ENCODE data around the gene DHX29.
"Not testable (repeated sequence)": the region's sequence is repeated elsewhere in the genome, so short reads cannot be mapped to it uniquely, and the experiment has no call there.

DHX29 gene

DNA sequence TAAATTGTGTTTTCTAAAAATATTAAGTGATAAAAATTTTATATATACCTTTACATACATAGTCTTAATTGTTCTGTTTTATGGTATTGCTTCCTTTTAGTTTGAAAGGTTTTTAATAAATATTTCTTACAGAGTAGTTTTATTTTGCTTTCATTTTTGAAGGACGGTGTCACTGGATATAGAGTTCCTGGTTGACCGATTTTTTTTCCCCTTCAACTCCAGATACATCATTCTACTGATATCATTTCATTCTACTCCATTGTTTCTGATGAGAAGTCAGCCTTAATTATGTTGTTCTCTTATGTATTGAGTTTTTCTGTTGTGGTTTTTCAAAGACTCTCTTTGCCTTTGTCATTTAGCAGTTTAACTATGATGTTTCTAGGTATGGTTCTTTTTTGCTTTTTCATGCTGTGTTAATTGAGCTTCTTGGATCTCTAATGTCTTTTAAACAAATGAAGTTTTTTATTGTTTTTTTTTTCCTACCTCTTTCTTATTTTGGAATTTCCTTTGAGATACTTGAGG, 30.7 kb upstream of the DHX29 start:
- TF ChIP-seq POLR2AphosphoS5 (IDR thresholded peaks at IDR 0.05; ENCODE audit: low read depth, low read length) (no peak), SPI1 (IDR thresholded peaks at IDR 0.05; ENCODE audit: low read depth, low read length) (no peak), POU2F2 (IDR thresholded peaks at IDR 0.05; ENCODE audit: low read depth, low read length) (no peak)
- FAIRE-seq (no peak), DNase-seq (ENCODE audit: insufficient read length, low spot score) (no peak)

DNA sequence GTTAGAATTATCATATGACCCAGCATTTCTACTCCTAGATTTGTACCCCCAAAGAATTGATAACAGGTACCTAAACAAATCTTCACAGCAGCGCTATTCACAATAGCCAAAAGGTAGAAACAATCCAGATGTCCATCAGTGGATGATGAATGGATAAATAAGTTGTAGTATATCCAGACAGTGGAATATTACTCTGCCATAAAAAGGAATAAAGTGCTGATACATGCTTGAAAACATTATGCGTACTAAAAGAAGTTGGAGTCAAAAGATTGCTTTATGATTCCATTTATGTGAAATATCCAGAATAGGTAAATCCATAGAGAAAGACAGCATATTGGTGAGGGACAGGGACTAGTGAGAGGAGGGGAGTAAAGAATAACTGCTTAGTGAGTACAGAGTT, 26.3 kb upstream of the DHX29 start:
- no peak for FAIRE-seq
- no peak for DNase-seq (ENCODE audit: insufficient read length, low spot score)
- TF ChIP-seq POLR2AphosphoS5 (IDR thresholded peaks at IDR 0.05; ENCODE audit: low read depth, low read length), result no peak
- TF ChIP-seq POU2F2 (IDR thresholded peaks at IDR 0.05; ENCODE audit: low read depth, low read length), result no peak
- TF ChIP-seq POLR2A (IDR thresholded peaks at IDR 0.05; ENCODE audit: low read depth, low read length), result no peak
- TF ChIP-seq PAX5 (IDR thresholded peaks at IDR 0.05; ENCODE audit: insufficient read depth, low read length, severe bottlenecking), result no peak
- TF ChIP-seq SPI1 (IDR thresholded peaks at IDR 0.05; ENCODE audit: low read depth, low read length), result no peak

DNA sequence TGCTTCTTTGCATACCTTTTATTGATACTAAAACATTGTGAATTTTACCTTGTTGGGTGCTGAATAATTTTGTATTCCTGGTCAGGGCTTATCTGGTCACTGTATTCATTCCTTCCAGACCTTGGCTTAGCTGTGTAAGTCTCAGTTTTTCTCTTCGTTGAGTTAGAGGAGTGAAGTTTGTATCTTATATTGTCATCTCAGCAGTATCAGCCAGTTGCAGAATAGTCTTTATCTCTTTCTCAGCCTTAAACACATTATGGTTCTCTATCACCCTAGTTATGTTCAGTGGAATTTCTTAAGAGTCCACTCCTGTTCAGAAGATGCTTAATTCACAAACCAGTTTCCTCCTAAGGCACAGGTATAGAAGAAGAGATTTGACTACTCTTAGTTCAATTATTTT, 25.5 kb upstream of the DHX29 start:
- no peak for FAIRE-seq
- DNase-seq (ENCODE audit: insufficient read length, low spot score), result no peak
- TF ChIP-seq SPI1 (IDR thresholded peaks at IDR 0.05; ENCODE audit: low read depth, low read length) (no peak), POLR2AphosphoS5 (IDR thresholded peaks at IDR 0.05; ENCODE audit: low read depth, low read length) (no peak), TAF1 (IDR thresholded peaks at IDR 0.05; ENCODE audit: low read depth, low read length) (no peak), POU2F2 (IDR thresholded peaks at IDR 0.05; ENCODE audit: low read depth, low read length) (no peak), PAX5 (IDR thresholded peaks at IDR 0.05; ENCODE audit: insufficient read depth, low read length, severe bottlenecking) (no peak), POLR2A (IDR thresholded peaks at IDR 0.05; ENCODE audit: low read depth, low read length) (no peak)

DNA sequence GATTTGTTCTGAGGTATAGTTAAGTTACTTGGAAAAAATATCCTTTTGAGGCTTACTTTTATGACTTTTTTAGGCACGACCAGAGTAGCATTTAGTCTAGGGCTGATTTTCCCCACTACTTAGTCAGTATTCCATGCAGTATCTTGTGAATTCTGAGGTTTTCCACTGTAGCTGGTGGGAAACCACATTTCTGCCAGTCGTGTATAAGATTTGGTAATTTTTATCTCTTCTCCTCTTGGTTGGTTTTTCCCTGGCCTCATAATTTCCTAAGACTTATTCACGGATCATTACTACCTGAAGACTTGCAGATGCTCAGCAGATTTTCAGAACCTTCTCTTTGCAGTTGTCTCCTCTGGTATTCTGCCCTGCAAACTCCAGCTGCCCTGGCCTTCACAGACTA, 23.8 kb upstream of the DHX29 start:
- DNase-seq (ENCODE audit: insufficient read length, low spot score), result no peak
- no peak for FAIRE-seq
- TF ChIP-seq POLR2AphosphoS5 (IDR thresholded peaks at IDR 0.05; ENCODE audit: low read depth, low read length) (no peak), POLR2A (IDR thresholded peaks at IDR 0.05; ENCODE audit: low read depth, low read length) (no peak)

DNA sequence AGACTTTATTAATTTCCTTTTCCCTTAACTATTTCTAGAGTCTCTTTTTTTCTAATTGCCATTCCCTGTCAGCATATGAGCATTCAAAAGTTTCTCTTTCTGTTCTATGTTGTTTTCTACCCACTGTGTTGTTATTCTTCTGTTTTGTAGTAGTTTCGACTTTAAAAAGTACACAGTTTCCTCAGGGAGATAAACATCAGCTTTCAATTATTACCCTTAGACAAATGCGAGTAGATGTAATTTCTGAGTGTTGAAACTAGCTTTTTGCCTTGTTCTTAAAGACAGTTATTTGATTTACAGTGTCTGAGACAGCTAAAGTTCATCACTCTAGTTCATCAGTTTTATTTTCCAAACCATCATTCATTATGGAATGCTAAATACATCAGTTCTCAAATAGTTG, 19.8 kb upstream of the DHX29 start:
- FAIRE-seq, result no peak

DNA sequence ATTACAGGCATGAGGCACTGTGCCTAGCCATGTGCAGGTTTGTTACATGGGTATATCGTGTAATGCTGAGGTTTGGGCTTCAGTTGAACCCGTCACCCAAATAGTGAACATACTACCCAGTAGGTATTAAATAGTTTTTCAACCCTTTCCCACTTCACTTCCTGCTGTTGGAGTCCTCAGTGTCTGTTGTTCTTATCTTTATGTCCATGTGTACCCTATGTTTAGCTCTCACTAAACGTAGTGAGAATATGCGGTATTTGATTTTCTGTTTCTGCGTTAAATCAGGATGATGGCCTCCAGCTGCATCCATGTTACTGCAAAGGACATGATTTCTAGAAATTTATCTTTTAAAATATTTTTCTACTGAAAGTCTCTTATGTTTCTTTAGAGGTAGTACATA, 18.1 kb upstream of the DHX29 start:
- TF ChIP-seq TAF1 (IDR thresholded peaks at IDR 0.05; ENCODE audit: low read depth, low read length), result no peak
- TF ChIP-seq PAX5 (IDR thresholded peaks at IDR 0.05; ENCODE audit: insufficient read depth, low read length, severe bottlenecking), result no peak
- TF ChIP-seq POLR2AphosphoS5 (IDR thresholded peaks at IDR 0.05; ENCODE audit: low read depth, low read length), result no peak
- TF ChIP-seq POU2F2 (IDR thresholded peaks at IDR 0.05; ENCODE audit: low read depth, low read length), result no peak
- TF ChIP-seq POLR2A (IDR thresholded peaks at IDR 0.05; ENCODE audit: low read depth, low read length), result no peak
- no peak for TF ChIP-seq SPI1 (IDR thresholded peaks at IDR 0.05; ENCODE audit: low read depth, low read length)
- FAIRE-seq, result peak; percentile 52

More for the DNA sequence above, 19.8 kb upstream of the DHX29 start:
- no peak for DNase-seq (ENCODE audit: insufficient read length, low spot score)
- TF ChIP-seq POU2F2 (IDR thresholded peaks at IDR 0.05; ENCODE audit: low read depth, low read length) (no peak), POLR2A (IDR thresholded peaks at IDR 0.05; ENCODE audit: low read depth, low read length) (no peak), SPI1 (IDR thresholded peaks at IDR 0.05; ENCODE audit: low read depth, low read length) (no peak), TAF1 (IDR thresholded peaks at IDR 0.05; ENCODE audit: low read depth, low read length) (no peak), PAX5 (IDR thresholded peaks at IDR 0.05; ENCODE audit: insufficient read depth, low read length, severe bottlenecking) (no peak), POLR2AphosphoS5 (IDR thresholded peaks at IDR 0.05; ENCODE audit: low read depth, low read length) (no peak)

DNA sequence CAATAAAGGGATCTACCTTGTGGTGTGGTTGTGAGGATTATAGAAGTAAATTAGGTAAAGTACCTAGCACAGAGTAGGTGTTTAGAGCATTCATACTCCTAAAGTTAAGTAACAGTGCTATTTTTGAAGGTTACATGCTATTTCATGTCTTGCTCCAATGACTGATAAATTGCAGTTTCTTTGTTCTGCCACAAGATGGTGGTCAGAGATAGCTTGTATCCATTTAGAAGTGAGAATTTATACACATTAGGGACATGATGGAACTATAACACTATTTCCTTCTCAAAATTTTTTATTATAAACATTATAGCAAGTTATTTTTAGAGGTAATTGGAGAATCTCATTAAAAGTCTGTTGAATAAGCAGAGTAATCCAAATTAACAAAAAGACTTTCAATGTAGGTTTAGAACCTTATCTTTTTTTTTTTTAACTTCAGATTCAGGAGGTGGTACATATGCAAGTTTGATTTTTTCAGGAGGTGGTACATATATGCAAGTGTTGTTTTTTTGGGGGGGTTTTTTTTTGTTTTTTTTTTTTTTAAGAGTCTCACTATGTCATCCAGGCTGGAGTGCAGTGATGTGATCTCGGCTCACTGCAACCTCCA, 17.4 kb upstream of the DHX29 start:
- FAIRE-seq (peak; percentile 61), DNase-seq (ENCODE audit: insufficient read length, low spot score) (no peak)
- TF ChIP-seq POLR2A (IDR thresholded peaks at IDR 0.05; ENCODE audit: low read depth, low read length) (no peak), POU2F2 (IDR thresholded peaks at IDR 0.05; ENCODE audit: low read depth, low read length) (no peak), POLR2AphosphoS5 (IDR thresholded peaks at IDR 0.05; ENCODE audit: low read depth, low read length) (no peak), SPI1 (IDR thresholded peaks at IDR 0.05; ENCODE audit: low read depth, low read length) (no peak), TAF1 (IDR thresholded peaks at IDR 0.05; ENCODE audit: low read depth, low read length) (no peak), PAX5 (IDR thresholded peaks at IDR 0.05; ENCODE audit: insufficient read depth, low read length, severe bottlenecking) (no peak)

More for the DNA sequence above, 18.1 kb upstream of the DHX29 start:
- no peak for DNase-seq (ENCODE audit: insufficient read length, low spot score)

DNA sequence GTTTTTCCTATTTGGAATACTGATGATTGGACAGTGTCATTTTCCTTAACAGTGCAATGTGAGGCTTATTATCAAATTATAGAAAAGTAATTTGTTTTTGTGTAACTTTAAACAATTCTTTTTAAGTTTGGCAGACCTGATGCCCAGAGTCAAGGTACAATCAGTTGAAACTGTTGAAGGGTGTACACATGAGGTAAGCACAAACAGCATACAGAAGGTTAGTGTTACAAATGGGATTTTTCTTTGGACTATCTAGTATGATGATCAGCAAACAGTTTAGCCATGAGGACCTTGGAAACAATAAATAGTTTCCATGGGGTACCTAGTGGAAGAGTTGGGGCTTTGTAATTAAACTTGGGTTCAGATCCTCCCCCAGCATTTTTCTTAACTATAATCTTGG, 16.5 kb upstream of the DHX29 start:
- DNase-seq (ENCODE audit: insufficient read length, low spot score), result no peak
- no peak for FAIRE-seq

DNA sequence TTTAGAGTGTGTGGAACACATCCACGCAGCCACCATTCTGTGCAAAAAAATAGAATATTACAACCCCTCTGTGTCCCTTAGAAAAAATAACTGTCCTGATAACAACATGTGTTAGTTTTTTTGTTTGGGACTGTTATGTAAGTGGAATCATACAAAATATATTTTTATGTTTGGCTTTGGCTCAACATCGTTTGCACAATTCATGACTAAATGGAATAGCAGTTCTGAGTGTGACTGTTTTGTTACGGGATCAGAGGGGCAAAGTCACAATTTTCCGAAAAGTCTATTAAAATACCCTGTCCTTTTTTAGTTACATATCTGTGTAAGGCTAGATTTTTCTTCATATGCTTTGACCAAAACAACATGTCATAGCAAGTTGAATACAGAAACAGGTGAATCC, 13.1 kb upstream of the DHX29 start:
- no peak for FAIRE-seq
- no peak for TF ChIP-seq TAF1 (IDR thresholded peaks at IDR 0.05; ENCODE audit: low read depth, low read length)
- TF ChIP-seq SPI1 (IDR thresholded peaks at IDR 0.05; ENCODE audit: low read depth, low read length), result no peak
- no peak for TF ChIP-seq POU2F2 (IDR thresholded peaks at IDR 0.05; ENCODE audit: low read depth, low read length)
- TF ChIP-seq PAX5 (IDR thresholded peaks at IDR 0.05; ENCODE audit: insufficient read depth, low read length, severe bottlenecking), result no peak
- TF ChIP-seq POLR2AphosphoS5 (IDR thresholded peaks at IDR 0.05; ENCODE audit: low read depth, low read length), result no peak
- no peak for TF ChIP-seq POLR2A (IDR thresholded peaks at IDR 0.05; ENCODE audit: low read depth, low read length)
- no peak for DNase-seq (ENCODE audit: insufficient read length, low spot score)

More for the DNA sequence above, 16.5 kb upstream of the DHX29 start:
- TF ChIP-seq POLR2AphosphoS5 (IDR thresholded peaks at IDR 0.05; ENCODE audit: low read depth, low read length) (no peak), SPI1 (IDR thresholded peaks at IDR 0.05; ENCODE audit: low read depth, low read length) (no peak), TAF1 (IDR thresholded peaks at IDR 0.05; ENCODE audit: low read depth, low read length) (no peak), POLR2A (IDR thresholded peaks at IDR 0.05; ENCODE audit: low read depth, low read length) (no peak)

DNA sequence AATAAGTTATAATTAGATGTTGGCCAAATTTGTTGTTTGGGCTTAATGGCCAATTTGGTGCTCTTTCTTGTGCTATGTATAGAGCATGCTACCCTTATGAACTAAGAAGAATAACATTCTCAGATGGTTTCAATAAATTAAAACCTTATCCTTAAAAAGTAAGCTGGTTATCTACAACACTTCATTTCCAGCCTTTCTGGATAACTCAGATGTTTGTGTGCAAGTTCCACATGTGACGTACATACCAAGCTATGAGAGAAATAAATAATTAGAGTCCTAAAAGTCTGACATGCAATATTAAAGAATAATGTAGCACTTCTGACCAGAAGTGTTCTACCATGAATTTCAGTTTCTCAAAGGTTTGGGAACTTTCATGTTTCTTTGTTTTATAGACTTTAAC, 12.0 kb upstream of the DHX29 start:
- FAIRE-seq, result no peak

DNA sequence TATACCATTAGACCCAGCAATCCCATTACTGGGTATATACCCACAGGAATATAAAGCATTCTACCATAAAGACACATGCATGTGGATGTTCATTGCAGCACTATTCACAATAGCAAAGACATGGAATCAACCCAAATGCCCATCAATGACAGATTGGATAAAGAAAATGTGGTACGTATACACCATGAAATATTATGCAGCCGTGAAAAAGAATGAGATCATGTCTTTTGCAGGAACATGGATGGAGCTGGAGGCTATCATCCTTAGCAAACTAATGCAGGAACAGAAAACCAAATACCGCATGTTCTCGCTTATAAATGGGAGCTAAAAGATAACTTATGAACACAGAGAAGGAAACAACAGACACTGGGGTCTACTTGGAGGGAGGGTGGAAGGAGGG, 10.7 kb upstream of the DHX29 start:
- FAIRE-seq, result not testable (repeated sequence)

More for the DNA sequence above, 12.0 kb upstream of the DHX29 start:
- no peak for DNase-seq (ENCODE audit: insufficient read length, low spot score)
- TF ChIP-seq SPI1 (IDR thresholded peaks at IDR 0.05; ENCODE audit: low read depth, low read length), result no peak

More for the DNA sequence above, 10.7 kb upstream of the DHX29 start:
- DNase-seq (ENCODE audit: insufficient read length, low spot score), result not testable (repeated sequence)

Data from GM12891 (cell line).